H1 (cell line): ENCODE data around the gene NRBF2.

ENCODE experiments used
- CEBPB ChIP-seq: IDR thresholded peaks from 2 replicates; pipeline ENCODE4 v1.6.1; 2012; ENCODE audit warnings: low read depth, low read length
- CREB1 ChIP-seq: IDR thresholded peaks from 2 replicates; pipeline ENCODE4 v1.6.1; 2012; ENCODE audit warnings: inconsistent platforms
- EZH2 ChIP-seq: fragments of 200-600 bp; sonication (generic); IDR thresholded peaks from 2 replicates; pipeline ENCODE4 v1.7.1; 2012; ENCODE audit warnings: low read depth, mild to moderate bottlenecking, moderate library complexity, low read length, inconsistent platforms; ENCODE audit not compliant: severe bottlenecking
- KDM4A ChIP-seq: IDR thresholded peaks from one replicate; pipeline ENCODE4 v1.7.1; 2012; ENCODE audit warnings: low read depth, mild to moderate bottlenecking, moderate library complexity, low read length, inconsistent platforms; ENCODE audit not compliant: severe bottlenecking
- POLR2A ChIP-seq, 2 experiments: IDR thresholded peaks; 1 replicate in 1 of 2; 2 replicates in 1 of 2; pipeline ENCODE4 v1.6.1; 2011; ENCODE audit warnings: low read depth in 2 of 2, low read length in 2 of 2, mild to moderate bottlenecking in 2 of 2; ENCODE audit errors: control extremely low read depth in 1 of 2
- RFX5 ChIP-seq: IDR thresholded peaks from 2 replicates; pipeline ENCODE4 v1.6.1; 2011; ENCODE audit warnings: low read depth, low read length, improper control_type of control experiment, borderline replicate concordance
- SP1 ChIP-seq: IDR thresholded peaks from 2 replicates; pipeline ENCODE4 v1.6.1; 2011; ENCODE audit warnings: low read depth, low read length
- SUZ12 ChIP-seq: fragments of 200-600 bp; sonication (generic); IDR thresholded peaks from 2 replicates; pipeline ENCODE4 v1.6.1; 2012; ENCODE audit warnings: mild to moderate bottlenecking, inconsistent platforms, low read length, moderate library complexity, mixed read lengths
- TF ChIP-seq, protein P1 (sequence below), 3 experiments: IDR thresholded peaks; 1 replicate in 2 of 3; 2 replicates in 1 of 3; pipeline versions ENCODE4 v1.5.1 to v1.6.1; 2011; ENCODE audit warnings: low read length in 3 of 3, mild to moderate bottlenecking in 3 of 3, inconsistent platforms in 2 of 3, low read depth in 1 of 3, moderate library complexity in 1 of 3; ENCODE audit not compliant: insufficient read depth in 1 of 3; ENCODE audit errors: control extremely low read depth in 1 of 3
- TF ChIP-seq, protein P2 (sequence below): IDR thresholded peaks from 2 replicates; pipeline ENCODE4 v1.6.1; 2012; ENCODE audit warnings: low read length, inconsistent platforms

DNA sequence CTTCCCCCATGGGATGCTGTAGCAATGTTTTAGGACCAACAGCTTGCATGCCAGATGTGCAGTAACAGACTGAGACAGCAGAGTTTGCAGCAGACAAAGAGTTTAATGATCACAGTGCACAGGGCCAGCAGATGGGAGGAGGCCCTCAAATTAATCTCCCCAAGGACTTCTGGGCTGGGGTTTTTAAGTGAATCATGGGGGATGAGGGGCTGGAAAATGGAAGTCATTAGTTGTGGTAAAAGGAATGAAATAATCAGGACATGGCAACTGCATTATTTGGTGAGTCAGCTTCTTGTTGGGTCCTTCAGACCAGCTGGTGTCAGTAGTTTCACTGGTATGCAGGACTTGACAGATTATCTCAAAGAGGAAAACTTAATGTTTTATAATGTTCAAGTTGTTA is 12.6 kb upstream of the NRBF2 start:
- TF ChIP-seq, protein P1, sequence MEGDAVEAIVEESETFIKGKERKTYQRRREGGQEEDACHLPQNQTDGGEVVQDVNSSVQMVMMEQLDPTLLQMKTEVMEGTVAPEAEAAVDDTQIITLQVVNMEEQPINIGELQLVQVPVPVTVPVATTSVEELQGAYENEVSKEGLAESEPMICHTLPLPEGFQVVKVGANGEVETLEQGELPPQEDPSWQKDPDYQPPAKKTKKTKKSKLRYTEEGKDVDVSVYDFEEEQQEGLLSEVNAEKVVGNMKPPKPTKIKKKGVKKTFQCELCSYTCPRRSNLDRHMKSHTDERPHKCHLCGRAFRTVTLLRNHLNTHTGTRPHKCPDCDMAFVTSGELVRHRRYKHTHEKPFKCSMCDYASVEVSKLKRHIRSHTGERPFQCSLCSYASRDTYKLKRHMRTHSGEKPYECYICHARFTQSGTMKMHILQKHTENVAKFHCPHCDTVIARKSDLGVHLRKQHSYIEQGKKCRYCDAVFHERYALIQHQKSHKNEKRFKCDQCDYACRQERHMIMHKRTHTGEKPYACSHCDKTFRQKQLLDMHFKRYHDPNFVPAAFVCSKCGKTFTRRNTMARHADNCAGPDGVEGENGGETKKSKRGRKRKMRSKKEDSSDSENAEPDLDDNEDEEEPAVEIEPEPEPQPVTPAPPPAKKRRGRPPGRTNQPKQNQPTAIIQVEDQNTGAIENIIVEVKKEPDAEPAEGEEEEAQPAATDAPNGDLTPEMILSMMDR (IDR thresholded peaks at IDR 0.05; ENCODE audit: control extremely low read depth in 1 of 3, insufficient read depth in 1 of 3, low read depth in 1 of 3, low read length in 3 of 3): no peak
- TF ChIP-seq, protein P2, sequence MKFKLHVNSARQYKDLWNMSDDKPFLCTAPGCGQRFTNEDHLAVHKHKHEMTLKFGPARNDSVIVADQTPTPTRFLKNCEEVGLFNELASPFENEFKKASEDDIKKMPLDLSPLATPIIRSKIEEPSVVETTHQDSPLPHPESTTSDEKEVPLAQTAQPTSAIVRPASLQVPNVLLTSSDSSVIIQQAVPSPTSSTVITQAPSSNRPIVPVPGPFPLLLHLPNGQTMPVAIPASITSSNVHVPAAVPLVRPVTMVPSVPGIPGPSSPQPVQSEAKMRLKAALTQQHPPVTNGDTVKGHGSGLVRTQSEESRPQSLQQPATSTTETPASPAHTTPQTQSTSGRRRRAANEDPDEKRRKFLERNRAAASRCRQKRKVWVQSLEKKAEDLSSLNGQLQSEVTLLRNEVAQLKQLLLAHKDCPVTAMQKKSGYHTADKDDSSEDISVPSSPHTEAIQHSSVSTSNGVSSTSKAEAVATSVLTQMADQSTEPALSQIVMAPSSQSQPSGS: no peak
- TF ChIP-seq CREB1: no peak
- no peak for TF ChIP-seq POLR2A (IDR thresholded peaks at IDR 0.05; ENCODE audit: control extremely low read depth in 1 of 2, low read depth in 2 of 2, low read length in 2 of 2)
- TF ChIP-seq SUZ12: no peak
- TF ChIP-seq EZH2: no peak
- TF ChIP-seq CEBPB: no peak
- no peak for TF ChIP-seq KDM4A
- no peak for TF ChIP-seq RFX5
- TF ChIP-seq SP1: no peak
